Heart left ventricle (tissue), 13 donors: Measurements from ENCODE around the gene SYNPO2.

Experiments used
- CTCF ChIP-seq, 12 donors: fragments of 200-600 bp; sonication (generic) in 4 of 12; IDR thresholded peaks; one replicate each; pipeline versions ENCODE4 v1.5.0 to v1.8.0; 2018 to 2022; ENCODE audit warnings: antibody characterized with exemption in 12 of 12, mild to moderate bottlenecking in 5 of 12
- POLR2A ChIP-seq, 2 donors: fragments of 450-650 bp; IDR thresholded peaks; one replicate each; pipeline ENCODE4 v1.6.1; 2017; ENCODE audit warnings: antibody characterized with exemption in 2 of 2, mild to moderate bottlenecking in 2 of 2, moderate library complexity in 2 of 2
- donor health status: ischemic (EF 13 %, LVEDD 7.1; RV severe dilation, severe dysfunction).
- donor health status: DM: no; HTN: yes; CAD: no.
- donor health status: DM: no; HTN: no; CAD: no.
- donor health status: ischemic (EF 25% LVEDD 6.9; RV normal size, moderate dysfunction).
- donor health status: ischemic (EF 25% LVEDD 5.7; RV mildly dilated, moderate dysfunction).
- donor health status: ischemic (EF 35%, LVEDD 5.7; RV mildly dilated, moderate dysfunction).
- donor health status: nonischemic (EF 11% LVEDD 7.7; RV severe dilation, severe dysfunction).
- donor health status: DM: yes; HTN: yes; CAD: no.
- donor health status: PGD.
- donor health status: ischemic (EF 29% LVEDD 5.4; RV normal size, mild dysfunction).
- donor health status: nonischemic (EF 23%, LVEDD 6.1; RV moderate dilation, normal function).

- TF ChIP-seq CTCF (IDR thresholded peaks at IDR 0.05) (no peak), POLR2A (IDR thresholded peaks at IDR 0.05) (no peak)
Measured at GRCh38 chr4:118920247-118920646, 31.6 kb downstream of the SYNPO2 start.
